GM18867 (cell line): Measurements from ENCODE around the gene TMEM9B.

Experiments
- ATAC-seq: cut with Tn5 transposase; IDR thresholded peaks from one replicate; pipeline ENCODE4 v1.9.1; 2021; ENCODE audit warnings: mild to moderate bottlenecking, moderate library complexity; ENCODE audit not compliant: unreplicated experiment

The TMEM9B gene

GRCh38 chr11:8932564-8933180 is 31.6 kb downstream of the TMEM9B start, which contains the start of gene C11orf16:
TSS of gene C11orf16 (minus strand) at chr11:8932947. CDS start at chr11:8932308, 639 bp downstream.
- ATAC-seq: no peak

GRCh38 chr11:8930456-8931175 is 33.6 kb downstream of the TMEM9B start:
- no peak for ATAC-seq

GRCh38 chr11:8928981-8929615 is 35.1 kb downstream of the TMEM9B start:
- no peak for ATAC-seq

GRCh38 chr11:8928205-8928604 is 36.0 kb downstream of the TMEM9B start:
- ATAC-seq: no peak

DNA sequence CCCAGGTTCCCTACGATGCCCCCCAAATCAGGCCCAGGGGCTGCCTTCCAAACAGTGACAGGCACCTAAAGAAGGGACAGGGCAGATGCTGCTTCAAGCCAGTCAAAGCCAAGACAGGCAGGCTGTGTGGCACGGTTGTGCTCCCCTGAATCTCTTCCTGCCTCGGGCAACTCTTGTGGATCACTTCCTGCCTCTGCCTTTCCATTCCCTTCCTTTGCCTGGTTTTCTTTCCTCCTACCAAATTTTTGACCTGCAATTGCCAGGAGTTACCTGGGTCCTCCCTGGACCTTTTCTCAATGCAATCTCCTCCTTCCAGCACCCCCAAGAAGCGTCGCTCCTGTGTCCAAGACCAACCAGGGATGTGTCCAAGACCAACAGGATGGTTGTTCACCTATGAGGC is 37.0 kb downstream of the TMEM9B start:
- no peak for ATAC-seq

DNA sequence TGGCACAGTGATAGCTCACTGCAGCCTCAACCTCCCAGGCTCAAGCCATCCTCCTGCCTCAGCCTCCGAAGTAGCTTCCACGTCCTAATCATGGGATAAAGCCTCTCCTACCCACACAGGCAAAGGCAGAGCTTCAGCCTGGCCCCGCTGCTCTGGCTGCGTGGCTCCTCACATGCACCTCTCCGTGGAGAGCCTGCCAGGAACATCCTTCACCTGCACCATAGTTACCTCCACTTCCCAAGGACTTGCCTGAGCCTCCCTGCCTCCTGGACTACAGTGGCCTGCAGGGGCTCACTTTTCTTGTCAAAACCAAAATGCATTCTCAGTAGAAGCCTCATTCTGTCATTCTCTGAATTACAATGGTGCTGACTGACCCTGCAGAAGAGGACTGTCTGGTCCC is 38.0 kb downstream of the TMEM9B start:
- no peak for ATAC-seq

DNA sequence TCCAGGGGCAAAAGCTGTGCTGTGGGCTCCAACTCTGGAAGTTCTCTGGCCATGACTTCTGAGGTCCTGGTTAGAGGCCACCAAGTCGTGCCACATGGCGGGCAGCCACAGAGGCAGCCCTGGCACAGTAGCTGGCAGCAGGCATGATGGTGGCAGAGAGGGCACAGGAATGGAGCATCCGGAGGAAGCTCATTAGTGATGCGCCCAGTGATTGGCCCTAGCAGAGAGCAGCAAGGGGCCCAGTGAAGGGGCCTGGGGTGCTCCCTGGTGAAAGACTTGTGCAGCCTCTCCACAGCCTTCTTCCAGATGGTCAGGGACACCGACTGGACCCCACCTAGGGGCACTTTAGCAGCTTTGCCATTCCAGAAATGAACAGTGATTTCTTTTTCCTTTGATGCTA is 38.5 kb downstream of the TMEM9B start:
- ATAC-seq: no peak

DNA sequence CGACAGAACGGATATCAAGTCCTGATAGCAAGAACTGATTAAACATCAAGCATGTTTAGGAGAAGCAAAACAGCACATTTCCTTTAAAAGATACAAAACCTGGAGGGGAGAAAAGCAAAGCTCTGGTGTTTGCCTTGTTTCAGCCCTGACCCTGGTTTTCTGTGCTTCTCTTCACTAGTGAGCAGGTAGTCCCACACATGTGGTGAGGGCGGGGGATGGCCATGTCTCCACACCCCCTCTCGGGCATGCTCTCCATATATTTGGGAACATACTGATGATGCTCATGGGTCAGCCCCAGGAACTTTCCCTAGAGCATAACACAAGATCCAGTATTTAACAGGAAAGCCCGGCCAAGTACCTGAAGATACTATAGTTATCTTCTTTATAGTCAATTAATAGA is 41.6 kb downstream of the TMEM9B start:
- ATAC-seq: no peak

DNA sequence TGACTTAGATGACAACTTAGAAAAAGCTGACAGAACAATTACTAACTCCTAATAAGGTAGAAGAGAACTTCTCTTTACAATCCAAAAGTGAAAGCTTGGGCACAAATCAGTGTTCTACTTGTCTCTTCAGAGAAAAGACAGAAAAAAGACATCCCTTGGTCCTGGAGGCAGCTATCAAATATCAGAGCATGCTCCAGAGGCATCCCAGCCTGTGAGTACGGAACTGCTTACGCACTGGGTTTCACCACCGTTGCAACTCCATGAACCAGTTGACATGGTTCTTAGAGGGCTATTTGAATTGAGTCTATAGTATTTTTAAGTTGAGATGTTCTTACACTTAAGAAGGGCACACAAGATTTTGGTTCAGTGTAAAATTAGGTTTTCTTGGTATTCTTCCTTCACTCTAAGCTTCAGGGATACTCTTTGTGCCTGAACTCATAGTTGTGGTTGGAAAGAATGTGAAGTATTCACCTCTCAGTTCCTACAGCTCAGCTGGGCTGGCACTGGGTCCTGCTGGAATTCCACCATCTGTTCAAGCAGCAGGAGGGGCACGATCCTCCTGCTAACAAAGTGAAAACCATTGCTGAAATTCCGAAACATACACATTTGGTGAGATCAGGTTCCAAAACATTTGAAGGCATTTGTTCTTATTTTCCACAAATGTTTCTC is 47.0 kb downstream of the TMEM9B start:
- ATAC-seq: no peak

GRCh38 chr11:8914661-8915018 is 49.6 kb downstream of the TMEM9B start:
- ATAC-seq: no peak

DNA sequence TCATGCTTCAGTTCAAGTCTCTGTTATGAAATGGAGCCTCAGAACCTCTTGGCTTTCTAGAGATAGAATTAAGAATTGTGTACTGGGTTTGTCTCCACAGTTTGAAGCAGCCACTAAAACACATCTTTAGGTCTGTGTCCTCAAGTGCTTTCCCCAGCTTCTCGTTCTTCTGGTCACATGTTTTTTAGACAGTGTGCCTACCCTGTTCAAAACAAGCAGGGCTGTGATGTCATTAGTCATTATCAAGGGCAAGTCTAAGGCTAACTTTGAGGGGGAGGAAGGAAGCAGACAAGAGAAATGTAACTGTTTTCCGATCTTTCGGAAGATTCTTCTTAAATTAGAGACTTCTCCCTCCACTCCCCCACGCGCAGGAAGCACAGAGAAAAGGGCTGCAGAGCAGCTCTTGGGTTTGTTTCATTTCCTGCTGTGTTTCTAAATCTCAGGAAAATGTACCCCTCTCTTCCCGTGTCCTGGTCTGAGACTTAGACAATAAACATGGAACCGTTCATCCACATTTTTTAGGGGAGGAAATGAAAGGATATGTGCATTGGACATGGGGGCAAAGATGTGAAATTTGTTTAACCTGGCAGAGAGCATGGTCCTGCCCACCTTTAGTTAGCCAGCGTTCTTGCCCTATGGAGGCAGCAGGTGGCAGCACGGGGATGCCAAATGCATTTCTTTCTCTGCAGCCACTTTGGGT is 50.1 kb downstream of the TMEM9B start:
- ATAC-seq: no peak

GRCh38 chr11:8911029-8911823 is 53.0 kb downstream of the TMEM9B start, which contains the start of gene AKIP1:
TSS of gene AKIP1 (plus strand) at chr11:8911189. CDS start at chr11:8911450, 261 bp downstream.
- ATAC-seq: peak; percentile 71

GRCh38 chr11:8910649-8911026 is 53.6 kb downstream of the TMEM9B start:
- peak; percentile 5 for ATAC-seq

GRCh38 chr11:8908099-8908498 is 56.1 kb downstream of the TMEM9B start:
- ATAC-seq: no peak

GRCh38 chr11:8907116-8907515 is 57.1 kb downstream of the TMEM9B start:
- ATAC-seq: no peak

GRCh38 chr11:8905528-8906165 is 58.6 kb downstream of the TMEM9B start:
- no peak for ATAC-seq

- ATAC-seq: no peak
These were observed 65.0 kb downstream of the TMEM9B start for GRCh38 chr11:8899119-8899753.
